Sigmoid colon (tissue), 4 donors: ENCODE data around the gene PRICKLE2.

ENCODE experiments used
- CTCF ChIP-seq, 4 experiments: fragments of 450-650 bp in 3 of 4; fragments of 200-600 bp in 1 of 4; IDR thresholded peaks; one replicate each; pipeline ENCODE4 v1.5.1; 2016 to 2019; ENCODE audit warnings: antibody characterized with exemption in 4 of 4, mild to moderate bottlenecking in 3 of 4, moderate library complexity in 2 of 4
- POLR2AphosphoS5 ChIP-seq, 4 donors: sonication (generic); formaldehyde crosslinking; IDR thresholded peaks; one replicate each; pipeline ENCODE4 v1.6.1; 2017; ENCODE audit warnings: antibody characterized with exemption in 4 of 4

GRCh38 chr3:64218746-64219145, 6.5 kb downstream of the PRICKLE2 start:
- no peak for TF ChIP-seq CTCF (IDR thresholded peaks at IDR 0.05)
- TF ChIP-seq POLR2AphosphoS5 (IDR thresholded peaks at IDR 0.05) = no peak
